GM19239 (cell line): ENCODE measurements around the gene MKS1.
A peak's percentile ranks its signal among the peaks of the same experiment; 100 is the strongest.

Source experiments
- DNase-seq: peaks from one replicate; pipeline ENCODE4 v3.0.0; 2011; ENCODE audit warnings: low spot score; ENCODE audit not compliant: insufficient read length
- FAIRE-seq: peaks from 2 replicates; lab custom pipeline; 2011; peaks lifted over from hg19 to GRCh38; lab: Jason Lieb, UNC

MKS1 gene

DNA sequence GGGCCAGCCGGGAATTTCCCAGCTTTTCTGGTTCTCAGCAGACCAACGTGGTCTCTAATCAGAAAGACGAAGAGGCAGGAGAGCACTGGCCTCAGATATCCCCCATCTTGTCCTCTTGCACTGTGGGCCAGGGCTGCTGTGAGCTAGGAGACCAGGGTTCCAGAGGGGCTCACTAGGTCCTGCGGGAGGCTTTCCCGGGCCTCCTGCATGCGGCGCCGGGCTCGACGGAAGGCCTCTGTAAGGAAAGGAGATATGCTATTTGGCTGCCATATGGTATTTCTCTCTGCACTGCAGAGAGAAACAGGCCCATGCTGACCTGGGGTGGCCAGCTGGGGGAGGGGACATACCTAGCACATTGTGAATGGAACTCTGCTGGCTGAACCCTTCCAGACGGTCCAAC lies 13.1 kb downstream of the MKS1 start:
- no peak for FAIRE-seq

DNA sequence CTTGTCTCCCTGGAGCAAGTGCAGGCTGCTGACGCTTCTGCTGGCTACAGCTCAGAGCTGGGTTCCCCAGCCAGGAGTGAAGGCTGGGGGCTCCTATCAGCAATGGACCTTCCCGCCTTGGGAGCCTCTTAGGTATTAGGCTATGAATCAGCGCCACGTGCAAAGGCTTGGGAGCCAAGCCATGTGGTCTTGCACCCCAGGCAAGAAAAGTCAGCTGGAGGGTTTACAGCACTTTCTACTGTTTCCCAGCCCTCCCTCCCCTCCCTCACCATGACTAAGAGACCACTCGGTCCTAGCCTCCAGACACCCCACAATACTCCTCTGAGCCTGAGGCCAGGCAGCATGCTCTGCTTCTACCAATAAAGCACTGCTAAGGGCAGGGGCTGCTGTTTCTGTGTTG lies 14.3 kb downstream of the MKS1 start:
- DNase-seq (no peak), FAIRE-seq (no peak)

More for the DNA sequence above, 13.1 kb downstream of the MKS1 start:
- DNase-seq: no peak

DNA sequence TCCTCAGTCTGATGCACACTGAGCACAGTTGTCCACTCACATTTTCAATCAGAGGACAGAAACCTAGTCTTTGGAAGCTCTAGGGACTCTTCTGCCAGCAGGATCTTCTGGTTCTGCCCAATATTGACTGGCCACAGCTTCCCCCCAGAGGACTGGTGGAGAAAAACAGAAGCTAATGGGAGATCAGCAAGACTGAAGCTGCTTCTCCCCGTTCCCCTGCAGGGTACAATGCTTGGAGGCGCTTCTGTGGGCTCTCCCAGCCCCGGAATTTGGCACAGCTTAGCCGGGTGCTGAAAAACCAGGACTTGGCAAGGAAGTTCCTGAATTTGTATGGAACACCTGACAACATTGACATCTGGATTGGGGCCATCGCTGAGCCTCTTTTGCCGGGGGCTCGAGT lies 16.2 kb downstream of the MKS1 start:
- DNase-seq (no peak), FAIRE-seq (no peak)

DNA sequence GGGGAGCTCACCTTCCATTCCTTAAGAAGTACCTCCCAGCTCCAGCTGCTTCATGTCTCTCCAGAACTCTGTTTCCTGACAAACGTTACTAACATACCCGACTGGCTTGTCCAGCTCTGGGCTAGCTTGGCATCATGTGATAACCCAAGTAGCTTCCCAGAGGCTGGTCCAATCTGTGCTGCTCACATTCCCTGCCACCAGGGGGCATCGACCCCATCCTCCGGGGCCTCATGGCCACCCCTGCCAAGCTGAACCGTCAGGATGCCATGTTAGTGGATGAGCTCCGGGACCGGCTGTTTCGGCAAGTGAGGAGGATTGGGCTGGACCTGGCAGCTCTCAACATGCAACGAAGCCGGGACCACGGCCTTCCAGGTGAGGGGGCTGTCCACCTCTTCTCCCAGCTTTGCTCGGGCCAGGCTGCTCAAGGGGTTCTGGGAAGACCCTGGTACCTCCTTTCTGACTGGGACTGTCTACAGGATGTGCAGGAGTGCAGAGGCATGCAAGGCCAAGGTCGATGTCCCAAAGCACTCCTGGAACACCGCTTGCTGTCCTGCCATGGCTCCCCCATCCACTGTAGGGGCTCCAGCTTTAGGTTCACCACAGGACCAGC lies 18.9 kb downstream of the MKS1 start:
- FAIRE-seq (peak; percentile 60), DNase-seq (peak; percentile 58)

DNA sequence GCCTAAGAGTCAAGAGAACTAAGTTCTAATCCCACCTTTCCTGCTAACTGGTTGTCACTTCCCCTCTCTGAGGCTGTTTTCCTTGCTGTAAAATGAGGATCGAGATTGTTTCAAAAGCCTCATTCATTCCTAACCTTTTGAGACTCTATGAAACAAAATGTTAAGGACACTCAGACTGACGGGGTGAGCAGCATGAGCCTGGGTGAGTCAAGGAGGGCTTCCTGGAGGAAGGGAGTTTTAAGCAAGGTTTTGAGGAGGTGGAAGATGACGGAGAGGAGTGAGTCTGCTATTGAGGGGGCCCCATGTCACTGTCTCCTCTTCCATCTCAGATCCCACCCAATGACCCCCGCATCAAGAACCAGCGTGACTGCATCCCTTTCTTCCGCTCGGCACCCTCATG lies 22.4 kb downstream of the MKS1 start:
- DNase-seq (no peak), FAIRE-seq (no peak)

DNA sequence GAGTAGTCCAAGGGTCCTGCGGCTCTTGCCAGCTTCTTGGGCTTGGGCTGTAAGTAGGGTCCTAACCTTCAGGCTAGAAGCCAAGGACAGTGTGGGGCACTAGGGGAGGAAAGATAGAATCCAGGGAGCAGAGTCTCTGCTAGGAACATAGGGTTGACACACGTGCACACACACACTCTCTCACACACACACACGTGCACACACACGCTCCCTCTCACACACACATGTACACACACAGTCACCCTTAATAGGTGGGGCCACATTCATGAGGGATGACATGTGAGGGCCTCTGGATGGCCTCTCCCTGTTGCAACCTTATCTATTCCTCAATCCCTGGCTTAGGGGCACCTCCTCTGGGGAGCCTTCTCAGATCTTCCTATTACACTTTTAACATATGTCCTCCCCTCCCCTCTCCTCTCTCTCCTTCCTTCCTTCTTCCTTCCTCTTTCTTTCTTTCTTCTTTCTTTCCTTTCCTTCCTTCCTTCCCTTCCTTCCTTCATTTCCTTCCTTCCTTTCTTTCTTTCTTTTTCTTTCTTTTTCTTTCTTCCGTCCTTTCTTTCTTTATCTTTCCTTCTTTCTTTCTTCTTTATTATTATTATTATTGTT lies 23.4 kb downstream of the MKS1 start:
- no peak for FAIRE-seq
- no peak for DNase-seq

DNA sequence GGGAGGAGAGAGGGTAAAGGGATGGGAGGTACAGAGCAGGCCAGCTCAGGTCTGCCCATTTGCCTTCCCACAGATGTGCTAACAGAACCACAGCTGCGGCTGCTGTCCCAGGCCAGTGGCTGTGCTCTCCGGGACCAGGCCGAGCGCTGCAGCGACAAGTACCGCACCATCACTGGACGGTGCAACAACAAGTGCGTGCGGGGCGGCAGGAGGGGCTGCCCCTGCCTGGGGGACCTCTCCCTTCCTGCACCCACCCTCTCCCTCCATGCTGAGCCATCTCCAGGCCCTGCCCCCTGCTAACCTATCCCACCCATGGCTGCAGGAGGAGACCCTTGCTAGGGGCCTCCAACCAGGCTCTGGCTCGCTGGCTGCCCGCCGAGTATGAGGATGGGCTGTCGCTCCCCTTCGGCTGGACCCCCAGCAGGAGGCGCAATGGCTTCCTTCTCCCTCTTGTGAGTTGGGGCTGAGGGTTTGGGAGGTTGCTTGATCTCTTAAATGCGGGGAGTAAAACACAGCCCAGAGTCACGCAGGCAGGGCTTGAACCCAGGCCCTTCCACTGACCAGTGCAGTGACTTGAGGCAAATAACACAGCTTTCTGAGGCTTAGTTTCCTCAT lies 25.3 kb downstream of the MKS1 start:
- DNase-seq: no peak
- FAIRE-seq: no peak

DNA sequence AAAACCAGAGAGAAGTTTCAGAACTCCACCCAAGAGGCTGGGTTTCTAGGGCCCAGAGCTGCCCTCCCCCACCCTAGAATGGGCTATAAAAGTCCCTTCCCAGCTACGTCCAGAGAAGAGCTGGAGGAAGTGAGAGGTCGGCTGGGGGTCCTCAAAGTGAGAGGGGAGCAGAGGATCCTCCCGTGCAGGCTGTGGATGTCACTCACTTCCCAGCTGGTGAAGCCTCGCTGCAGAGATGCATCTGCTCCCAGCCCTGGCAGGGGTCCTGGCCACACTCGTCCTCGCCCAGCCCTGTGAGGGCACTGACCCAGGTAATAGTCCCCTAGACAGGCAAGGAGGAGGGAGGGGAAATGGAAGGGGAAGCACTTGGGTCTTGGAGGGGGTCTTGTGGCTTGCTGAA lies 26.4 kb downstream of the MKS1 start, which contains the start of gene EPX:
EPX (plus strand) TSS at position 115 of the 400 bp plus-strand sequence; CDS start at position 236, 121 bp downstream.
- no peak for FAIRE-seq
- DNase-seq: no peak

DNA sequence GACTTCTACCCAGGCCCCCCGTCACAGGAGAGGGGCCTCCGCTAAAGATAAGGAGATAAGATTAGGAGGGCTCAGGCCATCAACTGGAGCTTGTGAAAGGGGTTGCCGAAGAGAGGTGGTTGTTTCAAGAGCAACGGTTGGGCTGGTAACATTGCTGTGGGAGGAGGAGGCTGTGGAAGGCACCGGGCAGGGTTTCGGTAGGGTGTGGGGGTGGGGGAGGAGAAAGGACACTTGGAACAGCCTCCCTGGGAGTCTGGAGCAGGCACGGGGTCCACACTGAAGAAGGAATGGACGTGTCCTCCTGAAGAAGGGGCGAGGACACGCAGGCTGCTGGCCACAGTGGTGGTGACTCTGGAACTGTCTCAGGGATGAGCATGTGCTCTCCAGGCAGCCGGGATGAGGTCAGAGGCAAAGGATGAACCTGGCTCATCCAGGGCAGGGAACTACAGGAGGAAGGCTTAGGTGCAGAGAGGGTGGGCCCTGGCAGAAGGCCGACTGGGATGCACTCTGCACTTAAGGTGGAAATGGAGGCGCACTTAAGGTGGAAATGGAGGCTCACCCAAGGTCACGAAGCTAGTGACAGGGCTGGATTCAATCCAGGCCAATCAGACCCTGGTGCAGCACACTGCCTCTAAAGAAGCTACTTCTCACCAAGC lies 27.7 kb downstream of the MKS1 start:
- FAIRE-seq (no peak), DNase-seq (no peak)

DNA sequence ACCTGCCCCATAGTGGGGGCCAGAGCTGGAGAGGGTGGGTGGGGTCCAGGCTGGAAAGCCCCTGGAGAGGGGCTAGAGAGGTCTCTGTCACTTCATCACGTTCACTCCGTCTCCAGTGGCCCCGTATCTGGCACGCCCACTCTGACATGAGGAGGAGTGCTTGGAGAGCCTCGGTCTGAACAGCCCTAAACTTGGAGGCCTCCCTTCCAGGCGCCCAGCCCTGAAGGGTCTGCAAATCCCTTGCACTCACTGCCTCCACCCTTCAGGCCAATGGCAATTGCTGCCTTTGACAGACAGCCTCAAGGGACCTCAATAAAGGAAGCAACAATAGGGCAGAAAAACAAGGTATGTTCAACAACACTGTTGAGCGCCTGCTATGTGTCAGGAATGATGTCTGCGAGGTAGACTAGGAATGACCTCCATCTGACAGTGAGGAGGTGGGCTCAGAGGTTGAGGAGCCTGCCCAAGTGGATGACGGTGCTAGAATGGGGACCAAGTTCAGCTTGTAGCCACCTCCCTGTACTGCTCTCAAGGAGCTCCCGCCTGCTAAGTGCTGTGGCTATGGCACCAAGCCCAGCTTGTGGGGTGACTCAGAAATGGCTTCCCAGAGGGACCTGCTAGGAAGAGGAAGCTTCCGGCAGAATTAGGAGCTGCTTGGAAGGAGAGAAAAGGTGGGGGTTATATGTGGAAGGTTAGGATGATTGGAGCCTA lies 29.5 kb downstream of the MKS1 start:
- FAIRE-seq (no peak), DNase-seq (no peak)

DNA sequence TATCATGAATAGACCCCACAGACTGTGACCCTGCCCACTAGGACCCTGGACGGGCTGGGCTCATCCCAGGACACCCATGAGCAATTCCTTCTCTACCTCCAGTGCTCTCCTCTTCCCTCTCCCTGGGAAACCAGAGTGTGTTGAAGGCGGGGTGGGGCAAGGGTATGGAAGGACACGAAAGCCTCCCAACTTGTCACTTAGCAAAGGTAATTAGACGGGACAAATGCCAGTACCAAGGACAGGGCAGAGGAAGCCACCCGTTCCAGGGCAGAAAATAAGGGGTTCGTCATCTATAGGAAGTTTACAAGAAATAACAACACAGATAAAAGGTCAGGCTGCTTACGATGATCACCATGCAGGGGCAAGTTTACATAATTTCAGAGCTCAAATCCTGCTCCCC lies 31.4 kb downstream of the MKS1 start:
- DNase-seq (no peak), FAIRE-seq (no peak)

DNA sequence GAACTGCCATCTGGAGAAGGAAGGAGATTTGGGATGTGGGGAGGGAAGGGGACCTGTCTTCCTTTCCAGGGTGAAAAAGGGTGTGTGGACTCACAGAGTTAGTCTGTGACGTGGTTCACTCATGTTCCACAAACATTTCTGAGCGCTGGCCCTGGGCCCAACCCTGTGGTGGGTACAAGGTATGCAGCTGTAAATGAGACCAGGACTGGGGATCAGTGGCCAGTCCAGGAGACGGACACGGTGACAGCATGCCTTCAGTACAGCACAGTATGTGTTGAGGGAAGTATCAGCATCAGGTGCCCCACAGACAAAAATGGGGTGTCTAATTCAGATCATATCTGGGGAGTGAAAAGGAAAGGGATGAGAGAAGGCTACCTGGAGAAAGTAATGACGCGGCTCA lies 32.0 kb downstream of the MKS1 start:
- DNase-seq (no peak), FAIRE-seq (no peak)

DNA sequence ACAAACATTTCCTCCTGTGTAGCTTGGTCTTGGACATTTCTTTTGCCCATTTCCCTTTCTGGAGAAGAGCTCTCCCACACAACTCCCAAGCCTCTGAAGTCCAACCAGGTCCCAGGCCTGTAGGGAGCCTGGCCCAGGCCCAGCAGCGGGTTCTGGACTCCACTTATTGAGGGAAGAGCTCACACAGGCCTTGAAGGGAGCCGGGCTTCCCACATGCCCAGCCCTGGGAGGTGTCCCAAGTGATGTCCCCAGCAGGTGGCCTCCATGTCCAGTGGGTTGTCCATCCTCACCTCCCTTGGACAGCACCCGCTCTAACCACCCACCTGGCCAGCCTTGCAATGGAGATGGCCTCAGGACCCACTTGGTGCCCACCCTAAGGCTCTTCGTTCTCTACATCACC lies 32.5 kb downstream of the MKS1 start:
- DNase-seq (no peak), FAIRE-seq (no peak)

DNA sequence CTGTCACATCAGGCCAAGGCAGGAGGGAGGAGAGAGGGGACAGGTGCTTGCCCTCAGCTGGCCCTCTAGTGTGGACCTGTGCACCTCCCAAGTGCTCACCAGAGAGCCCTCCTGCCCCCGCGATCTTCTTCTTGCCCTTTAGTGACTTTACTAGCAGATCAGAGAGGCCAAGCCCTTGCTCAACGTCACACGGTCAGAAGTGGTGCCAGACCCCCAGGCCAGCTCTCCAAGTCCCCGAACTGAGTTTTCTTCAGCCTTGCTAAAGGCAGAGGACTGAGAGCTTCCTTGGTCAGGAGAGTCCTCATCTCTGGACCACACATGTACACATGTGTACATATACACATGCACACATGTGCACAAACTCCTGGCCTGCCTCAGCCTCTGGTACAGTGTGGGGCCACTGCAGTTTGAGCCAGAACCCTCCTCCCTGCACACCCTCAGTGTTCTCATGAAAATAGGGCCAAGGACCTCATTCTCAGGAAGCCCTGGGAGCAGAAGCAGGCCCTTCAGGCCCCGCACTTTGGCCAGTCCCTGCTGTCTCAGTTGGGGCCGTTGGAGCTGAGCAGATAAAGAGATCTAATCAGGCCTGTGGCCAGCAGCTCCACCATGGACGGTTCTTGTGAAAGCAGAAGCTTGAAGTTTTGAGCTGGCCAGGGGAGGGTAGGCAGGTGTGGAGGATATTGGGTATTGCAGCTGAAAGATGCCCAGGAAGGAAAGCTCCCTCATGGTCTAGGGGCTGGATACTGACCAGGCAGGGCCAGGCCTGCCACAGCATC lies 33.9 kb downstream of the MKS1 start:
- FAIRE-seq (no peak), DNase-seq (no peak)

DNA sequence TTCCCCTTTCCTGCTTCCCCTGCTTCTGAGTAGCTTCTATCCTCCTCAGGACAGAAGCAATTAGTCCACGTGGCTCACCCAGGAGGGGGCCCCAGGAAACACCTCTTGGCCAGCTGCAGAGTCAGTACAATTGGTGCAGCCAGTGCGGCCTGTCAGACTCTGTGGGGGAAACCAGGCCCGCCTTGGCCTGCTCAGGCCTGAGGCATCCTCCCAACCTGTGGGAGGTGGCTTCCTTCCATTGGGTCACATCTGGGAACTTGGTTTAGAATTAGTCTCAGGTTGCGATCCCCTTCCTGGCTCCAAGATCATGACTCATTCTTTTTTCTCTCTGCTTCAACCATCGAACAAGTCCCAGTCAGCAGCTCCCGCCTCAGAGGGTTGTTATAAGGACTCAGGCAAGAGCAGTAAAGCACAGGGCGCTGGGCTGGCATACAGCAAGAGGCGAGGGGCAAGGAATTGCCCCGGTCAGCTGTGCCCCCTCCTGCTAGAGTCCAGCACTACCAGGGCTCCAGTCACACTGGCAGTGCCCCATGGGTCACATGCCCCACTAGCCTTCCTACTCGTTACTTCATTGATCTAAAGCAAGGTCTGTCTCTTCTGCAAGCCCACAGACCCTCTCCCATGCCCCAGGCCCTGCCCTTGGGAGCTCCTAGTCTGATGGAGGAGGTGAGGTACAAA lies 34.6 kb downstream of the MKS1 start:
- no peak for DNase-seq

DNA sequence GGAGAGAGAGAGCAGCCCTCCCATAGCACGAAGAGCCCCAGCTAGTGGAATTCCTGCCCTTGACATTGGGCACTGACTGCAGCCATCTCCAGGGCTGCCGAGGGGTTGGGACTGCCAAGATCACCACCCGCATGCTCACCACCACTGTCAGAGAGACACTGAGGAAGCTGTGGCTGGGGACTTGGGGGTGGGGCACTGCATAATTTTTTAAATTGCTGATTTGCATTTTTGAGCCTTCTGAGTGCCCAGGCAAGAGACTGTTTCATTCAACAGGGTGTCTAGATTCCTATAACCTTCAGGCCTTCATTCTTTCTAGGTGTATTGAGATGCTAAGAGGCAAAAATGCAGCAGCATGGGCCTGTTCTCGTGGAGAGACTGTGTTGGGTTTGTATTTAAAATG lies 35.5 kb downstream of the MKS1 start:
- no peak for FAIRE-seq
- no peak for DNase-seq

More for the DNA sequence above, 34.6 kb downstream of the MKS1 start:
- FAIRE-seq: no peak

DNA sequence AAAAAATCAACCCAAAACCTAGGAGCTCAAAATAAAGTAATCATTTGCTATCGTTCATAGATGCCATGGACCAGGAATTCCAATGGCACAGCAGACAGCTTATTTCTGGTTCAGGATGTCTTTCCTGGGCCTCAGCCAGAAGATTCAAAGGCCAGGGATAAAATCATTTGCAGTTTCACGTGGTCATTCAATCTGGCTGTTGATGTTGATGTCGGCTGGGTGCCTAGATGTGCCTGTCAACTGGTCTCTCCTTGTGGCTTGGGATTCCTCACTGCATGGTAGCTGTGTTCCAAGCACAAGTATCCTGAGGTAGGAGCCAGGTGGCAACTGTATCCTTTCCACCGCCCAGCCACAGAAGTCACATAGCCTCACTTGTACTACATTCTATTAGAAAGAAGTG lies 37.3 kb downstream of the MKS1 start:
- FAIRE-seq: no peak

DNA sequence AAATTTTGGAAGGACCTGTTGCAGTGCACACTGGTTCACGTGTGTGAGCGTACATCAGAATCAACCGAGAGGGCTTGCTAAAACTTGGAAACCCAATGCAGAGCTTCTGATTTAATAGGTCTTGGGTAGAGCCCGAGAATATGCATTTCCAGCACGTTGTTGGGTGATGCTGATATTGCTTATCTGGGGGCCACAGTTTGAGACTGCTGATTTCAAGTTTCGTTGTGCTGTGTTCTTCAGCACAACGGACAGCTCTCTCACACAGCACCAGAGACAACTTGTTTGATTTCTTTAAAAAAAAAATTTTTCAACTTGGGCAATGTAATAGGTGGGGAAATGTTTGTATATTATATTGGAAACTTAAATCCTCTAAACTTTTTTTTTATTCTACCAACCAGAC lies 42.9 kb downstream of the MKS1 start:
- DNase-seq (no peak), FAIRE-seq (no peak)

More for the DNA sequence above, 37.3 kb downstream of the MKS1 start:
- DNase-seq: no peak

DNA sequence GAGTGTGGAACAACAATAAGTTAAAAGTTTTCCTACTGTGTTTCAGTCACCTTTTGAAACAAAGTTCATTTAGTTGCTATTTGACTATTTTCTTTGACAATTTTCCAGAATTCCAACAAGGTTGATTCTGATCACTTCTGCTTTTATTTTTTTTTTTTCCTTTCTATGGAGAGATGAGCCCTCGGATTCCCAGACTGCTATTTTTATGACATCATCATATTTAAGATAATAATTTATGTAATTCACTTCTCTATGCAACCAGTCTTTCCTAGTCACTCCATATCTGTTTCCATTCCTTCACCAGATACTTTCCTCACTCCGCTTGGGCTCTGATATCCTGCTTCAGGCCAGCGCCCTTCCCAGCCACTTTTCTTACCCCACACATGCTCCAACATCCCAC lies 44.2 kb downstream of the MKS1 start:
- DNase-seq (no peak), FAIRE-seq (no peak)
